ENCODE results near the gene PPP2R2D.
"Not testable (repeated sequence)": the region's sequence is repeated elsewhere in the genome, so short reads cannot be mapped to it uniquely, and the experiment has no call there.

PPP2R2D gene

GRCh38 chr10:131977323-131978096, 76.7 kb downstream of the PPP2R2D start:
- no peak for DNase-seq (ENCODE audit: low read depth)

GRCh38 chr10:131978366-131978765, 77.6 kb downstream of the PPP2R2D start:
- no peak for DNase-seq (ENCODE audit: low read depth)

DNA sequence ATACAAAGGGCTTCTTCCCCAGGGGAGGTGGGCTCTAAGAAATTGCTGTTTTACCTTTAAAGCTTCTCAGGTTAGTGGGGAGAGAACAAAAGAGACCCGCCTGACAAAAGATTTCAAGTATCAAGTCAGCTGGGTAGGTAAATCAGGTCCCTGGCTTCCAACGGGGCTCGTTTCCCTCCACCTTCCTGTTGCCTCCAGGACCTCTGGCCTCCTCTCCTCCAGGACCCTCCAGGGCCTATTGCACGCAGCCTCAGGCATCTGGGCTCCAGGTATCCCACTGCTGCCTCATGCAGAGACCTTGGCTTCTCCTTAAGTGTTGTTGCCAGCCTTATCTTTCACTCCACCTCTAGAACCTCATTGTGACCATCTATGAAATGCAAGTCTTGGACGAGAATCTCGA, 78.0 kb downstream of the PPP2R2D start:
- DNase-seq (ENCODE audit: low read depth), result no peak

DNA sequence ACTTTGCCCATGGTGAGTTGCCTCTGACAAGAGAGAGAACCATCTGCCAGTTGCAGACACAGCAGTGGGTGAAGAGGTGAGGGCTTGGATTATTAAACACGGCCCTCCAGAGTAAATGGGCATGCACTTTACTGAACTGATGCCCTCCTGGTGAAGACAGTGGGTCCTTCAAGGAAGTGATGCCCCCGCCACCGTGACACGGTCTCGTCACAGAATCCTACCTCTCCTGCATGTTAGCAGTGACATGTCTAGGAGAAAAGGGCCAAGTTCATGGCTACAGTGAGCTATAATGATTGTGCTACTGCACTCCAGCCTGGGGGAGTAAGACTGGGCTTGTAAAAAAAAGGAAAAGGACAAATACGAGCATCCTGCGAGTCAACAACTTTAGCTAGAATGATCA, 78.5 kb downstream of the PPP2R2D start:
- no peak for DNase-seq (ENCODE audit: low read depth)

DNA sequence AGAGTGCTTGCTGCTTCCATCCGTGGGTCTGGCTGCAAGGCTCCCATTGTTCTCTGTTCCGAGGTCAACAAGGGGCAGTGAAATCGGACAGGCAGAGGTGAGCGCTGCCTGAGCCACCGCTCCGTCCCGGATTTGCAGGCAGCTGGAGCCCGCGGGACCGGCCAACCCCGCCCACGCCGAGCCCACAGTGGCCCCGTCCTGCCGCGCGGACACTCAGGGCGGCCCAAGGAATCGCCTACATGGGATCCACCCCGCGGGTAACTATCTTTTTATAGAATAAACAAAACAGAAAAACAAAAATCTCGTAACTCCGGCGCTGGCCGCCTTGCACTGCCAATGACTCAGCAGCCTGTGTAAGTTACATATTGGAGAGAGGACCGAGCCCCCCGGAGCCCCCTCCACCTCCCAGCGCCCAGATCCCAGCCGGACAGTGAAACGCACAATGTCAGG, 79.0 kb downstream of the PPP2R2D start:
- no peak for DNase-seq (ENCODE audit: low read depth)

DNA sequence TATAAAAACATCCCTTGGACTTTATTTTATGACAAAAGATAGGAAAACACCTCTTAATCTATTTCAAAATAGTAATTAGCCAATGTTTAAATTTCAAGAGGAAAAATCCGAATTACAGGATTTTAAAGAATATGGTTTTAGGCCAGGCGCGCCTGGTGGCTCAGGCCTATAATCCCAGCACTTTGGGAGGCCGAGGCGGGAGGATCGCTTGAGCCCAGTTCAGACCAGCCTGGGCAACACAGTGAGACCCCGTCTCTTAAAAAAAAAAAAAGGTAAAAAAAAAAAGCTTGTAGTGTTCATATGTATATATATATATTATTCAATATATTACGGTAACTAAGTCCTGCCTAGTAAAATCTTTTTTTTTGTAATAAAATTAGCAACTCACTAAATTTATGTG, 79.5 kb downstream of the PPP2R2D start:
- DNase-seq (ENCODE audit: low read depth), result no peak

- DNase-seq (ENCODE audit: low read depth), result no peak
Observed at GRCh38 chr10:131980761-131981428, 80.1 kb downstream of the PPP2R2D start.

DNA sequence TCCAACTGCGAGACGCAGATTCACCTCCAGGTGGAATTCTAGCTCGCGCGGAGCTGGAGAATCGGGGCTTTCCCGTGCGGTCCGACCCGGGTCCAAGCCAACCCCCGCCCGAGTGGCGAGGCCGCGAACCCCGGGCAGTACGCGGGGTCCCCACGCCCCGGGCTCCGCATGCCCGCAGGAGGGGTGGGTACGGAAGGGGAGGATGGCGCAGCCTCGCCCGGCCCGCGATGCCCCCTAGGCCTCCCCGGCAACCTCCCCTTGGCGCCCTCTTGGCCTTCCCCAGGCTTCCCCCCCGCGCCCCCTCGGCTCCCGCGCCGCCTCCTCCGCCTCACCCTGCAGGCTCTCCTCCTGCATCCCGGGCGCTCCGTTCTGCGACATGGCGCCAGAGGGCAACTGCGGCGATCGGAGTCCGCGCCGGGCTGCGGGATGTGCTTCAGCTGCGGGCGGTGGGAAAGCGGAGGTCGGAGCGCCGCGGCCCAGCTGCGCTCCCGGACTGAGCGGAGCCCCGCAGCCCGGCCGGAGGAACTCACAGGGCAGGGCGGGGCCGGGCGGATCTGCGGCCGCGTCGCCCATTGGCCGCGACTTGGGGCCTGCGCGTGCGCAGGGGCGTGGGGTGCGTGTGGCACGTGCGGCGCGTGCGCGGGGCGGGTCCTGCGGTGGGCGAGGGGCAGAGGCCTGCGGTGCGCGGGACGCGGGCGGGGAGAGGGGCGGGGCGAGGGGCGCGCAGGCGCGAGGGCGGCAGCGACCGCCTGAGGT, 80.8 kb downstream of the PPP2R2D start, which contains the start of gene BNIP3:
Gene BNIP3, minus strand, starts transcription at position 495 of the 756 bp plus-strand sequence. Its CDS starts 117 bp downstream, at position 378.
- peak; percentile 95 for DNase-seq (ENCODE audit: low read depth)

- no peak for DNase-seq (ENCODE audit: low read depth)
Observed at GRCh38 chr10:131982185-131982756, 81.5 kb downstream of the PPP2R2D start.

GRCh38 chr10:131982796-131983195, 82.0 kb downstream of the PPP2R2D start:
- no peak for DNase-seq (ENCODE audit: low read depth)

DNA sequence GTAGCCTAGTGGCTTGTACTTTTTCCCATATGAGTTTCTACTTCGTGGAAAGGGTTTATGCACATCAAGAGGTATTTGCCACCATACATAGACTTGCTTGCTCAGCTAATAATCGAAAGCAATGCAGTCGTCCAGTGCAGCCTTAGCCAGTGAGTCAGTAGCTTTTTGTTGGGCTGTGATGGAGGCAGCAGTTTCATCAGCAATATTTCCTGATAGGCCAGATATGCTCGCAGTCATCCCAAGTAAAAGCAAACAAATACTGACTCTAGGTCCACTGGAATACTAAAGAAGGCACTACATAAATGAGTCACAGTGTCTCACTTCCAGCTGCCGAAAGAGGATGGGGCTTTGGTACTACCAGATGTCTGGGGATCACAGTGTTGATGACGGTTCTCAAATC, 83.0 kb downstream of the PPP2R2D start:
- DNase-seq (ENCODE audit: low read depth), result no peak

GRCh38 chr10:131986851-131987250, 86.0 kb downstream of the PPP2R2D start:
- DNase-seq (ENCODE audit: low read depth), result not testable (repeated sequence)

DNA sequence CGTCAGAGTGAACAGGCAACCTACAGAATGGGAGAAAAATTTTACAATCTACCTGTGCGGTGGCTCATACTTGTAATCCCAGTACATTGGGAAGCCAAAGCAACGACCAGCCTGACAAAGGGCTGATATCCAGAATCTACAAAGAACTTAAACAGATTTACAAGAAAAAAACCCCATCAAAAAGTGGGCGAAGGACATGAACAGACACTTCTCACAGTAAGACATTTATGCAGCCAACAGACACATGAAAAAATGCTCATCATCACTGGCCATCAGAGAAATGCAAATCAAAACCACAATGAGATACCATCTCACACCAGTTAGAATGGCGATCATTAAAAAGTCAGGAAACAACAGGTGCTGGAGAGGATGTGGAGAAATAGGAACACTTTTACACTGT, 86.5 kb downstream of the PPP2R2D start:
- not testable (repeated sequence) for DNase-seq (ENCODE audit: low read depth)

DNA sequence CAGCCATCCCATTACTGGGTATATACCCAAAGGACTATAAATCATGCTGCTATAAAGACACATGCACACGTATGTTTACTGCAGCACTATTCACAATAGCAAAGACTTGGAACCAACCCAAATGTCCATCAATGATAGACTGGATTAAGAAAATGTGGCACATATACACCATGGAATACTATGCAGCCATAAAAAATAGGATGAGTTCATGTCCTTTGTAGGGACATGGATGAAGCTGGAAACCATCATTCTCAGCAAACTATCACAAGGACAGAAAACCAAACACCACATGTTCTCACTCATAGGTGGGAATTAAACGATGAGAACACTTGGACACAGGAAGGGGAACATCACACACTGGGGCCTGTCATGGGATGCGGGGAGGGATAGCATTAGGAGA, 87.0 kb downstream of the PPP2R2D start:
- not testable (repeated sequence) for DNase-seq (ENCODE audit: low read depth)

DNA sequence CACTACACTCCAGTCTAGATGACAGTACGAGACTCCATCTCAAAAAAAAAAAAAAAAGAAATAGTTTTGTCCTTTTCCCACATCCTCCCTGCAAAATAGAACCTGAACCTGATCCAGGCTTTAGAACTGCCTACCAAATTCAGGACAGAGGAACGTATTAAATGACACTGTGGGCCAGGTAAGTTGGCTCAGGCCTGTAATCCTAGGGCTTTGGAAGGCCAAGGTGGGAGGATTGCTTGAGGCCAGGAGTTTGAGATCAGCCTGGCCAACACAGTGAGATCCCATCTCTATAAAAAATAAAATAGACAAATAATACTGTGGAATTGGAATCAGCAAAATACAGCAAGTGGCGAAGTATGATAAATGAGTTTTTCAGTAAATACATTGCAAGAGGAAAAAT, 90.9 kb downstream of the PPP2R2D start:
- no peak for DNase-seq (ENCODE audit: low read depth)

- DNase-seq (ENCODE audit: low read depth), result no peak
Observed at GRCh38 chr10:131993275-131993674, 92.5 kb downstream of the PPP2R2D start.

GRCh38 chr10:131994435-131994834, 93.6 kb downstream of the PPP2R2D start:
- DNase-seq (ENCODE audit: low read depth), result no peak

DNA sequence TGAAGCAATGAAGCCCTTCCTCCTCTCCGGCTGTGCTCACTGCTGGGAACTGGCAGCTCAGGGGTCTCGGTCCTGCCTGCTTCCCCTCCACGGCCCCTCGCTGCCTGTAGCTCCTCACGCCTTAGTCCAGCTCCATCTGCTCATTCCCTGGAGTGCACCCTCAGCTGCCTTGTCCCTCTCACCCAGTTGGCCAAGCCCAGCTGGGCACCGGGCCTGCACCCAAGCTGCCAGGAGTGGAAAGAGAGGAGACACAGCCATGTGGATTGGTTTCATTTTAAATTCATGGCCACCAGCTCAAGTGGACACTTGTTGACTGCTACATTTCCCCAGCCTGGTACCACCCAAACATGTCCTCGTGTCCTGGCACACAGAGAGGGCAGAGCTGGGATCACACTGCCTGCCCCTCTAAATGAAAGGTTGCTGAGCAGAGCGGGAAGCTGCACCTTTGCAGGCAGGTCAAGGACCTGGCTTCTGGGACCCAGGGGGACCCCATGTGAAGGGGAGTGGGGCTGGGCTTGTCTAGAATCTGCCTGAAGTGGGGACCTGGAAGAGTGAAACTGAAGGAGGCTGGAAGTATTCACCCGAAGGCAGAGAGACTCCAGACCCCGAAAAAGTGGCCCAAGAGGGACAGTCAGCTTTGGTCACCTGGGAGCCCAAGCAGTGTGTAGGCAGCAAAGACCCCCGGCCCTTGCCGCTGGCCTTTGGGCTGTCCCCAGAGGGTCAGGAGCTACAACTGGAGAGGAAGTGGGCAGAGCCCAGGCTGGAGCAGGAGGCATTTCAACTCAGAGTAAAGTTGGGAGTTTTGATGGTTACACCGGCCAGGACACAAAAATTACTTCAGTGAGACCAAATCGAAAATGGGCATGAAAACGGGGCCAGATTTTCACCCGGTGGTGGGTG, 95.9 kb downstream of the PPP2R2D start:
- DNase-seq (ENCODE audit: low read depth), result no peak

GRCh38 chr10:131997366-131998049, 96.7 kb downstream of the PPP2R2D start:
- DNase-seq (ENCODE audit: low read depth), result no peak

DNA sequence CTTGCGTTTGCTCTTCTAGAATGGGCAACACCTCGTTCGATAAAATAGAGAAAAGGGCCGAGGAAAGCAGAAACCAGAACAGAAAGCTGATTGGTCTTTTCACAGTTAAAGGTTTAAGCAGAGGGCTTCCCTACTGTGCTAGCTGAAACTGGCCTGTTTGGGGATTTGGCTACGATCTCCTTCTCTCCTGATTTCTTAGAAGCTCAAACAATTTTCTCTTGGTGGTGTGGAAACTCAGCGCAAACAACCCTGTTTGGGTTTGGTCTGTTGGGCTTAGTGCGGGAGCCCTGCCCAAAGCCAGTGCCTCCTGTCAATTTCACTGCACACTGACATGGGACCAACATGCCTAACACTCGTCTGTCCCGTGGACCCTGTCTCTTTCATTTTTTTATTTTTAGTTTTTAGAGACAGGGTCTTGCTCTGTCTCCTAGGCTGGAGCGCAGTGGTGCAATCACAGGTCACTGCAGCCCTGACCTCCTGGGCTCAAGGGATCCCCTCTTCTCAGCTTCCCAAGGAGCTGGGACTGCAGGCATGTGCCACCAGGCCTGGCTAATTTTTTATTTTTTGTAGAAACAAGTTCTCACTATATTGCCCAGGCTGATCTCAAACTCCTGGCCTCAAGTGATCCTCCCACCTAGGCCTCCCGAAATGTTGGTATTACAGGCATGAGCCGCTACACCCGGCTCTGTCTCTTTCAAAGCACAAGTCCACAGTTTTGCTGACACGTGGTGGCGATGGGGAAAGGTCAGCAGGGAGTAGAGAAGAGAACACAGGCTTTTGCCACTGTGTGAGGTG, 97.4 kb downstream of the PPP2R2D start:
- no peak for DNase-seq (ENCODE audit: low read depth)

Data from activated T-helper 1 cell treated with Interleukin-2 at 50 U/mL for 16 hours (primary cell).